Mesothelial cell of epicardium (in vitro differentiated cells): Measurements from ENCODE around the gene MYH4. TPM values are rescaled to one million over a fixed set of nuclear protein-coding genes. Genes with fewer than 3 reads are reported as not detected.

ENCODE experiments used
- DNase-seq, 2 experiments: peaks; one replicate each; pipeline ENCODE4 v3.0.0; 2021; ENCODE audit warnings: low spot score in 2 of 2; ENCODE audit not compliant: unreplicated experiment in 2 of 2
- H3K27ac Mint-ChIP-seq: 2 replicates; pipeline ENCODE4 v1.8.0; 2021; ENCODE audit warnings: mixed read lengths
- H3K27me3 Mint-ChIP-seq: 2 replicates; pipeline ENCODE4 v1.8.0; 2021; ENCODE audit warnings: low read depth, mixed read lengths
- H3K36me3 Mint-ChIP-seq: 2 replicates; pipeline ENCODE4 v1.8.0; 2021; ENCODE audit warnings: mixed read lengths
- H3K4me1 Mint-ChIP-seq: 2 replicates; pipeline ENCODE4 v1.8.0; 2021; ENCODE audit warnings: mixed read lengths
- H3K4me3 Mint-ChIP-seq: 2 replicates; pipeline ENCODE4 v1.8.0; 2021; ENCODE audit warnings: mild to moderate bottlenecking, moderate library complexity, mixed read lengths
- H3K9me3 Mint-ChIP-seq: 2 replicates; pipeline ENCODE4 v1.8.0; 2021; ENCODE audit warnings: mixed read lengths
- total RNA-seq: library from RNA; stranded (reverse); gene quantifications from 3 replicates; pipeline ENCODE4 v1.2.1, GENCODE V29; 2021
- TF ChIP-seq, protein P1 (sequence below): fragments of 200-600 bp; sonication (generic); IDR thresholded peaks from one replicate; pipeline ENCODE4 v1.5.0; 2021; ENCODE audit warnings: antibody characterized with exemption; ENCODE audit not compliant: unreplicated experiment

The MYH4 gene
- total RNA-seq, 1 donor from 2014 or later: not detected

DNA sequence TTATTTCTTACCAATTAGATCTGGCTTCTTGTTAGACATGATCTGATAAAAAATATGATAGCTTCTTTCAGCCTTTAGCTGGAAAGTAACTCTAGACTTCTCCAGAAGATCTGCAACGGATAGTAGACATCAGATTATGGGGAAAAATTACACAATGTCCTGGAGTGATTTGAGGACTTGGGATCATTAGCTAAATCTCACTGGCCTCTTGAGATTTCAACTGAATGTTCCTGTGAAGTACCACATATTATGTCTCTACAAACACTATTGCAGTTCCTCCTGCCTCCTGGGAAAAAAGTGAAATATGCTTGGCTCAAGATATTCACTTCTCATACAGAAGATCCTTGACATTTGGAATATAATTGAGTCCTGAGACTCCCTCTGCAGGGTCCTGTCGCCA lies 43.5 kb upstream of the MYH4 start:
- H3K4me3 Mint-ChIP-seq: no peak overlapping the region
- no peak overlapping the region for H3K27ac Mint-ChIP-seq
- H3K27me3 Mint-ChIP-seq: peaks cover 27% of the 10 kb centered on the region
- H3K4me1 Mint-ChIP-seq: no peaks in the 10 kb centered on the region
- no peak for DNase-seq
- no peaks in the 10 kb centered on the region for H3K36me3 Mint-ChIP-seq
- TF ChIP-seq, protein P1, sequence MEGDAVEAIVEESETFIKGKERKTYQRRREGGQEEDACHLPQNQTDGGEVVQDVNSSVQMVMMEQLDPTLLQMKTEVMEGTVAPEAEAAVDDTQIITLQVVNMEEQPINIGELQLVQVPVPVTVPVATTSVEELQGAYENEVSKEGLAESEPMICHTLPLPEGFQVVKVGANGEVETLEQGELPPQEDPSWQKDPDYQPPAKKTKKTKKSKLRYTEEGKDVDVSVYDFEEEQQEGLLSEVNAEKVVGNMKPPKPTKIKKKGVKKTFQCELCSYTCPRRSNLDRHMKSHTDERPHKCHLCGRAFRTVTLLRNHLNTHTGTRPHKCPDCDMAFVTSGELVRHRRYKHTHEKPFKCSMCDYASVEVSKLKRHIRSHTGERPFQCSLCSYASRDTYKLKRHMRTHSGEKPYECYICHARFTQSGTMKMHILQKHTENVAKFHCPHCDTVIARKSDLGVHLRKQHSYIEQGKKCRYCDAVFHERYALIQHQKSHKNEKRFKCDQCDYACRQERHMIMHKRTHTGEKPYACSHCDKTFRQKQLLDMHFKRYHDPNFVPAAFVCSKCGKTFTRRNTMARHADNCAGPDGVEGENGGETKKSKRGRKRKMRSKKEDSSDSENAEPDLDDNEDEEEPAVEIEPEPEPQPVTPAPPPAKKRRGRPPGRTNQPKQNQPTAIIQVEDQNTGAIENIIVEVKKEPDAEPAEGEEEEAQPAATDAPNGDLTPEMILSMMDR: no peak
- no peaks in the 10 kb centered on the region for H3K9me3 Mint-ChIP-seq

DNA sequence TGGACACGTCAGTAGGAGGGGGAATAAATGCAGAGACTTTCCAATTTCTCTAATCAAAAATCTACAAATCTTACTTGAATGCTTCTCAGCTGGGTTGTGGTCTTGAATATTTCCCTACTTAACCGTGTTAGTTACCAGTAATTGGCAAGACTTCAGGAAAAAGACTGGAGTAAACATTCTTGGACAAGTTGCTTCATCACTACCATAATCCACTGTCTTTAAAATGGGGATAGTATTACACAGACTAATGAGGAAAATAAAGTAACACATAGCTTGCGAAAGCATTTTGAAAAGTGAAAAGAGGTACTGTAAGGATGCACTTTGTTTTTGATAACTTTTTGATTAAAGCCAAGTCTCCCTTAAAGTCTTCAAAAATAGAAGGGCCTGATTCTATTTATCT lies 30.6 kb upstream of the MYH4 start:
- Mint-ChIP-seq H3K4me3 (no peak overlapping the region), H3K9me3 (no peaks in the 10 kb centered on the region), H3K27me3 (peaks cover 10% of the 10 kb centered on the region)

DNA sequence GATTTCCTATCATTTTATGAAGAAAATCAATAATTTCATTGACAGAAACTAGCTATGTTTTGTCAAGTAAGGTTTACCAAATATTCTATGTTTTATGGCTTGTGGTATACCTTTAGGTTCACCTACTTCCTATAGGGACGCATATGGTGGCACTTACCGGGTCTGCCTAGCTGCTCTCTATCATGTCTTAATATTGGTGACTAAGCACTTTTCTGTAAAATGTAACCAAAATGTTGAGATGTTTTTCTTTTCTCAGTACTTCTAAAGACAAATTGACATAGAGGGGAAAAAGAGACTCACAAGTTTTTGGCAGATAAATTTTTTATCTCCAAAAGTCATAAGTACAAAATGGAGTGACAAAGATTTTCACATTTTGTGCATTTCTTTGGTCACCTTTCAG lies 22.6 kb upstream of the MYH4 start:
- peaks cover 3% of the 10 kb centered on the region for H3K36me3 Mint-ChIP-seq
- no peak overlapping the region for H3K4me3 Mint-ChIP-seq
- H3K27ac Mint-ChIP-seq: no peak overlapping the region
- no peaks in the 10 kb centered on the region for H3K4me1 Mint-ChIP-seq
- H3K9me3 Mint-ChIP-seq: peaks cover 35% of the 10 kb centered on the region
- DNase-seq: no peak
- TF ChIP-seq, protein P1: no peak
- no peaks in the 10 kb centered on the region for H3K27me3 Mint-ChIP-seq

More for the DNA sequence above, 30.6 kb upstream of the MYH4 start:
- TF ChIP-seq, protein P1: no peak
- H3K27ac Mint-ChIP-seq: no peak overlapping the region
- H3K4me1 Mint-ChIP-seq: no peaks in the 10 kb centered on the region
- no peak for DNase-seq
- no peaks in the 10 kb centered on the region for H3K36me3 Mint-ChIP-seq

DNA sequence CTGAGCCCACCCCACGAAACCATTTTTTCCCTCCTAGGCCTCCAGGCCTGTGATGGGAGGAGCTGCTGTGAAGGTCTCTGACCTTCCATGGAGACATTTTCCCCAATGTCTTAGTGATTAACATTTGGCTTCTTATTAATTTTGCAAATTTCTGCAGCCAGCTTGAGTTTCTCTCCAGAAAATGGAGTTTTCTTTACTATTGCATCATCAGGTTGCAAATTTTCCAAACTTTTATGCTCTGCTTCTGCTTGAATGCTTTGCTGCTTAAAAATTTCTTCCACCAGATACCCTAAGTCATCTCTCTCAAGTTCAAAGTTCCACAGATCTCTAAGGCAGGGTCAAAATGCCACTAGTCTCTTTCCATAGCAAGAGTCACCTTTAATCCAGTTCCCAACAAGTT lies 12.9 kb upstream of the MYH4 start:
- no peak for DNase-seq
- Mint-ChIP-seq H3K27ac (no peak overlapping the region), H3K27me3 (no peaks in the 10 kb centered on the region), H3K4me1 (no peaks in the 10 kb centered on the region), H3K36me3 (peaks cover 2% of the 10 kb centered on the region), H3K4me3 (no peak overlapping the region), H3K9me3 (peaks cover 40% of the 10 kb centered on the region)
- TF ChIP-seq, protein P1: no peak

DNA sequence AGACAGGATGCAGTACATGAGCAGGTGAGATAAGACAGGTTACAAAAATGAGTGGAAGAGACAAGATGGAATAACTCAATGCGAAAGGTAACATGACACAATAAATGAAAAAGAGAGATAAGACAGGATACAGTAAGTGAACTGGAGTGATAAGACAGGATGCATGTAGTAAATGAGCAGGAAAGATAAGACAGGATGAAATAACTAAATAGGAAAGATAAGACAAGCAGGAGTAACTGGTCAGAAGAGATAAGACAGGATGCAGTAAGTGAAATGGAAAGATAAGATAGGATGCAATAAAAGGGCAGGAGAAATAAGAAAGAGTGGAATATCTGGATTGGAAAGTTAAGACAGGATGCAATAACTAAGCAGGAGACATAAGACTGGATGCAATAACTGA lies 8.3 kb upstream of the MYH4 start:
- peaks cover 5% of the 10 kb centered on the region for H3K27me3 Mint-ChIP-seq
- DNase-seq: no peak
- H3K4me3 Mint-ChIP-seq: no peak overlapping the region

More for the DNA sequence above, 8.3 kb upstream of the MYH4 start:
- TF ChIP-seq, protein P1: no peak
- H3K27ac Mint-ChIP-seq: no peak overlapping the region
- peaks cover 8% of the 10 kb centered on the region for H3K9me3 Mint-ChIP-seq
- H3K4me1 Mint-ChIP-seq: no peaks in the 10 kb centered on the region
- peaks cover 2% of the 10 kb centered on the region for H3K36me3 Mint-ChIP-seq
